DND-41 (cell line): Measurements from ENCODE around the gene HTT.

Source experiments
- ATAC-seq: fragments of 200-7000 bp; cut with Tn5 transposase; 3 replicates; pipeline ENCODE4 v1.9.1; 2021; ENCODE audit warnings: low read depth; ENCODE audit not compliant: insufficient read depth
- DNase-seq: peaks from one replicate; pipeline ENCODE4 v3.0.0-alpha.2; 2020
- H2AFZ ChIP-seq: 2 replicates; pipeline ENCODE4 v1.6.0; 2012; ENCODE audit warnings: low read depth, low read length
- H3K27ac ChIP-seq: 2 replicates; pipeline ENCODE4 v1.5.1; 2012; ENCODE audit warnings: low read length, inconsistent platforms
- H3K27me3 ChIP-seq: fragments of 200-600 bp; sonication (generic); 2 replicates; pipeline ENCODE4 v1.6.0; 2012; ENCODE audit warnings: low read length, mild to moderate bottlenecking, inconsistent platforms; ENCODE audit not compliant: insufficient read depth, poor library complexity
- H3K36me3 ChIP-seq: 2 replicates; pipeline ENCODE4 v1.5.1; 2012; ENCODE audit warnings: low read length, inconsistent platforms; ENCODE audit not compliant: insufficient read depth
- H3K4me1 ChIP-seq: 2 replicates; pipeline ENCODE4 v1.5.1; 2012; ENCODE audit warnings: mild to moderate bottlenecking, low read length; ENCODE audit not compliant: insufficient read depth
- H3K4me2 ChIP-seq: 2 replicates; pipeline ENCODE4 v1.6.0; 2012; ENCODE audit warnings: mild to moderate bottlenecking, moderate library complexity, low read length, inconsistent platforms; ENCODE audit not compliant: insufficient read depth
- H3K4me3 ChIP-seq, 2 experiments: fragments of 200-600 bp in 1 of 2; shearing (Covaris generic) in 1 of 2; 2 replicates each; pipeline ENCODE4 v1.5.1; 2012 to 2016; ENCODE audit warnings: inconsistent platforms in 2 of 2, low read length in 2 of 2, mild to moderate bottlenecking in 2 of 2, low read depth in 1 of 2, moderate library complexity in 1 of 2
- H3K79me2 ChIP-seq: 2 replicates; pipeline ENCODE4 v1.6.0; 2012; ENCODE audit warnings: low read length, inconsistent platforms; ENCODE audit not compliant: insufficient read depth
- H3K9ac ChIP-seq: 2 replicates; pipeline ENCODE4 v1.6.0; 2012; ENCODE audit warnings: low read depth, mild to moderate bottlenecking, inconsistent platforms, low read length, moderate library complexity
- H3K9me3 ChIP-seq: 2 replicates; pipeline ENCODE4 v1.5.1; 2012; ENCODE audit warnings: low read length, moderate library complexity, mild to moderate bottlenecking, inconsistent platforms; ENCODE audit not compliant: insufficient read depth, severe bottlenecking
- H4K20me1 ChIP-seq: 2 replicates; pipeline ENCODE4 v1.6.0; 2012; ENCODE audit warnings: low read length; ENCODE audit not compliant: insufficient read depth
- EZH2 ChIP-seq: IDR thresholded peaks from 3 replicates; pipeline ENCODE4 v1.6.1; 2012; ENCODE audit warnings: borderline replicate concordance, low read depth, mild to moderate bottlenecking, moderate library complexity, low read length, inconsistent platforms; ENCODE audit not compliant: severe bottlenecking
- TF ChIP-seq, protein P1 (sequence below): IDR thresholded peaks from 2 replicates; pipeline ENCODE4 v1.5.1; 2012; ENCODE audit warnings: borderline replicate concordance, low read length, moderate library complexity, mild to moderate bottlenecking; ENCODE audit not compliant: poor library complexity, severe bottlenecking; ENCODE audit errors: extremely low read depth

The HTT gene

DNA sequence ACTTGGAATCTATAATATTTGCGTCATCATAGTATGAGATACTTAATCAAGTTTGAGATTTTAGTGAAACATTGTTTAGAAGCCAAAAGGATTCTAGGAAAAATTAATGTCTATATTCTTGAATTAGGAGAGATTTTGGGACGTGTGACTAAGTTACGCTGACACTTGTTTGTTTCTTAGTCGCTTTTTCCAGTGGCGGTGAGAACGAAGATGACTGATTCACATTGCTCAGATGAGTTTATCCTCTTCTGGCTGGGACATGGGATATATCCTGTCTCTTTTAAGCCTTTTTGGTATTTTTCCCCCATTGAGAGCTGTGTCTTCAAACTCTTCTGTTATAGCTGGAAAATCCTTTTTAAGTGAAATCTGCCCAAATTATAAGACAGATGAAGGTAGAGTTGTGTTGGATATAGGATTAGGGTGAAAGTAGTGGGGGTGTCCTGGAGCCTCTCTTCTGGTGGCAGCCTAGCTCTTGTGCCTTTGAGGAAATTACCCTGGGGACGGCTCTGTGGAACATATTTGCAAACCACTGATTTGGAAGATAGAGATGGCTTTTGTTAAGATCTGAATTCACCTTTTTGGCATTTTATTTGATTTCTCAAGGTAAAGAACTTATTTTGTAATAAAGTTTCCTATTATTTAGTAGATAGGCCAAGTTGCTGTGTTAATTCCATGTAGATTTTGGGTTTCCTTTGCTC is 49.7 kb downstream of the HTT start:
- Histone ChIP-seq H4K20me1 (no peaks in the 10 kb centered on the region), H3K4me1 (no peaks in the 10 kb centered on the region), H3K36me3 (peaks cover 61% of the 10 kb centered on the region), H3K27me3 (no peaks in the 10 kb centered on the region), H3K9me3 (no peaks in the 10 kb centered on the region), H3K79me2 (no peaks in the 10 kb centered on the region), H3K4me3 (no peak overlapping the region), H3K4me2 (no peak overlapping the region), H2AFZ (no peak overlapping the region), H3K9ac (no peak overlapping the region), H3K27ac (no peak overlapping the region)
- no peak for DNase-seq
- no peak for ATAC-seq
- no peak for TF ChIP-seq EZH2
- TF ChIP-seq, protein P1, sequence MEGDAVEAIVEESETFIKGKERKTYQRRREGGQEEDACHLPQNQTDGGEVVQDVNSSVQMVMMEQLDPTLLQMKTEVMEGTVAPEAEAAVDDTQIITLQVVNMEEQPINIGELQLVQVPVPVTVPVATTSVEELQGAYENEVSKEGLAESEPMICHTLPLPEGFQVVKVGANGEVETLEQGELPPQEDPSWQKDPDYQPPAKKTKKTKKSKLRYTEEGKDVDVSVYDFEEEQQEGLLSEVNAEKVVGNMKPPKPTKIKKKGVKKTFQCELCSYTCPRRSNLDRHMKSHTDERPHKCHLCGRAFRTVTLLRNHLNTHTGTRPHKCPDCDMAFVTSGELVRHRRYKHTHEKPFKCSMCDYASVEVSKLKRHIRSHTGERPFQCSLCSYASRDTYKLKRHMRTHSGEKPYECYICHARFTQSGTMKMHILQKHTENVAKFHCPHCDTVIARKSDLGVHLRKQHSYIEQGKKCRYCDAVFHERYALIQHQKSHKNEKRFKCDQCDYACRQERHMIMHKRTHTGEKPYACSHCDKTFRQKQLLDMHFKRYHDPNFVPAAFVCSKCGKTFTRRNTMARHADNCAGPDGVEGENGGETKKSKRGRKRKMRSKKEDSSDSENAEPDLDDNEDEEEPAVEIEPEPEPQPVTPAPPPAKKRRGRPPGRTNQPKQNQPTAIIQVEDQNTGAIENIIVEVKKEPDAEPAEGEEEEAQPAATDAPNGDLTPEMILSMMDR = no peak

DNA sequence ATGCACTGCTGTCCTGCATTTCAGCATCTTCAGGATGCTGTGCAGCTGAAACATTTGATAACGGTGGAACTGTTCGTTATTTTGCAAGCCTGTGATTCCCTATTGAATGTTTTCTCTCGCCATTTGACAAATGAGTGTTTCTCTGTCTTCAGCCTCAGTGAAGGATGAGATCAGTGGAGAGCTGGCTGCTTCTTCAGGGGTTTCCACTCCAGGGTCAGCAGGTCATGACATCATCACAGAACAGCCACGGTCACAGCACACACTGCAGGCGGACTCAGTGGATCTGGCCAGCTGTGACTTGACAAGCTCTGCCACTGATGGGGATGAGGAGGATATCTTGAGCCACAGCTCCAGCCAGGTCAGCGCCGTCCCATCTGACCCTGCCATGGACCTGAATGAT is 52.6 kb downstream of the HTT start:
- ATAC-seq = no peak
- no peaks in the 10 kb centered on the region for H3K4me1 ChIP-seq
- no peaks in the 10 kb centered on the region for H3K9me3 ChIP-seq
- H3K27ac ChIP-seq = no peak overlapping the region
- TF ChIP-seq, protein P1 = no peak
- no peak for TF ChIP-seq EZH2
- H2AFZ ChIP-seq = no peak overlapping the region
- DNase-seq = no peak
- no peak overlapping the region for H3K4me3 ChIP-seq
- peaks cover 62% of the 10 kb centered on the region for H3K36me3 ChIP-seq
- no peak overlapping the region for H3K9ac ChIP-seq
- no peak overlapping the region for H3K4me2 ChIP-seq
- H3K27me3 ChIP-seq = no peaks in the 10 kb centered on the region
- H4K20me1 ChIP-seq = no peaks in the 10 kb centered on the region
- H3K79me2 ChIP-seq = no peaks in the 10 kb centered on the region

- DNase-seq = no peak
- H4K20me1 ChIP-seq = no peaks in the 10 kb centered on the region
- peaks cover 66% of the 10 kb centered on the region for H3K36me3 ChIP-seq
- no peak overlapping the region for H3K9ac ChIP-seq
- no peaks in the 10 kb centered on the region for H3K4me1 ChIP-seq
- no peaks in the 10 kb centered on the region for H3K9me3 ChIP-seq
- TF ChIP-seq EZH2 = no peak
- TF ChIP-seq, protein P1 = no peak
- no peak overlapping the region for H3K27ac ChIP-seq
- no peak overlapping the region for H3K4me2 ChIP-seq
- H3K27me3 ChIP-seq = no peaks in the 10 kb centered on the region
- no peaks in the 10 kb centered on the region for H3K79me2 ChIP-seq
- ATAC-seq = no peak
- no peak overlapping the region for H2AFZ ChIP-seq
- H3K4me3 ChIP-seq = no peak overlapping the region
Observed at GRCh38 chr4:3128058-3128457, 53.6 kb downstream of the HTT start.

GRCh38 chr4:3128976-3129375 is 54.5 kb downstream of the HTT start:
- Histone ChIP-seq H3K79me2 (no peaks in the 10 kb centered on the region), H4K20me1 (no peaks in the 10 kb centered on the region)

More at GRCh38 chr4:3128976-3129375, 54.5 kb downstream of the HTT start:
- Histone ChIP-seq H3K36me3 (peaks cover 69% of the 10 kb centered on the region), H3K4me3 (no peak overlapping the region), H3K27ac (no peak overlapping the region), H3K27me3 (no peaks in the 10 kb centered on the region), H3K4me2 (no peak overlapping the region), H3K9me3 (no peaks in the 10 kb centered on the region), H2AFZ (no peak overlapping the region), H3K4me1 (no peaks in the 10 kb centered on the region), H3K9ac (no peak overlapping the region)
- no peak for ATAC-seq
- TF ChIP-seq EZH2 = no peak
- TF ChIP-seq, protein P1 = no peak
- no peak for DNase-seq
